Stimulated activated effector memory CD8-positive, alpha-beta T cell treated with anti-CD3 and anti-CD28 coated beads, Interleukin-12 subunit alpha, Interleukin-12 subunit beta, amount 100 ng/mL, for 72 hours (primary cell): ENCODE measurements around the gene CMSS1.

Source experiments
- ATAC-seq: fragments of 150-1000 bp; cut with Tn5 transposase; 2 replicates; pipeline ENCODE4 v1.10.0; 2021
- DNase-seq, 2 donors: peaks; one replicate each; pipeline ENCODE4 v3.0.0; 2021 to 2022; ENCODE audit warnings: low spot score in 2 of 2
- H3K27ac Mint-ChIP-seq: one replicate; pipeline ENCODE4 v1.8.0; 2022; ENCODE audit warnings: mild to moderate bottlenecking, mixed read lengths
- H3K36me3 Mint-ChIP-seq: one replicate; pipeline ENCODE4 v1.8.0; 2022; ENCODE audit warnings: mild to moderate bottlenecking, mixed read lengths
- H3K4me1 Mint-ChIP-seq: one replicate; pipeline ENCODE4 v1.8.0; 2022; ENCODE audit warnings: mixed read lengths
- H3K4me3 Mint-ChIP-seq: one replicate; pipeline ENCODE4 v1.8.0; 2022; ENCODE audit warnings: mild to moderate bottlenecking, mixed read lengths
- H3K9me3 Mint-ChIP-seq: one replicate; pipeline ENCODE4 v1.8.0; 2022; ENCODE audit warnings: mixed read lengths

CMSS1 gene

DNA sequence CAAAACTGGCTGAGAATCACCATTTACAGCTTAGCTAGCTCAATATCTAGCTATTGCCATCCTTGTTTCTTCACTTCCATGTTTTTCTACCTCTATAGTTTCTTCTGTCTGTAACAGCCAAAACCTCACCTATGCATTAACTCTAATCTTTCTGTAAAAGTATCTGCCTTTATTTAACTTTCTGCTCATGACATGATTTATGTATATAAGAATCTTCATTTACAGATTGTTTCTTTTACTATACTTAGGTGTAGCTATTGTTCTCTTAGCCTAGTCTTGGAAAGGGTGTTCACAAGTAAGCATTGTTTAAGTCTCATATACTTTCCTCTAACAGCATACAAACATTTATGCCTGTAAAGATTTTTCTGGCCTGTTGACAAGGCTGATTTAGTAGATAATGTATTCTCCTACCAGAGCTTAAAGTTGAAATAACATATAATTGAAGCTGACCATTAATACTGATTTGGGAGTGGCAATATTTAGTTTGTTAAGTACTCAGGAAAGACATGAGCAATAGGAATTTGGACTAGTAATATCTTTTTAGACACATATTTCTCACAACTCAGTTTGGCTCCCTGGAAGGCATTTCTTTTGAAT lies 287.3 kb downstream of the CMSS1 start:
- no peak overlapping the region for H3K4me3 Mint-ChIP-seq
- peaks cover 3% of the 10 kb centered on the region for H3K9me3 Mint-ChIP-seq
- DNase-seq, result no peak
- peak overlapping the region; percentile 76 for H3K27ac Mint-ChIP-seq
- H3K4me1 Mint-ChIP-seq, result peaks cover 27% of the 10 kb centered on the region
- ATAC-seq, result no peak
- no peaks in the 10 kb centered on the region for H3K36me3 Mint-ChIP-seq

- Mint-ChIP-seq H3K27ac (peak overlapping the region; percentile 76), H3K9me3 (peaks cover 3% of the 10 kb centered on the region), H3K4me1 (peaks cover 27% of the 10 kb centered on the region), H3K36me3 (no peaks in the 10 kb centered on the region), H3K4me3 (no peak overlapping the region)
- ATAC-seq (peak; percentile 36), DNase-seq (no peak)
Observed at GRCh38 chr3:100105501-100105900, 287.8 kb downstream of the CMSS1 start.

- Mint-ChIP-seq H3K36me3 (no peaks in the 10 kb centered on the region), H3K9me3 (peaks cover 2% of the 10 kb centered on the region), H3K4me3 (no peak overlapping the region), H3K27ac (peak overlapping the region; percentile 76), H3K4me1 (peaks cover 27% of the 10 kb centered on the region)
- DNase-seq, result no peak
- ATAC-seq, result no peak
Observed at GRCh38 chr3:100106094-100106493, 288.4 kb downstream of the CMSS1 start.

DNA sequence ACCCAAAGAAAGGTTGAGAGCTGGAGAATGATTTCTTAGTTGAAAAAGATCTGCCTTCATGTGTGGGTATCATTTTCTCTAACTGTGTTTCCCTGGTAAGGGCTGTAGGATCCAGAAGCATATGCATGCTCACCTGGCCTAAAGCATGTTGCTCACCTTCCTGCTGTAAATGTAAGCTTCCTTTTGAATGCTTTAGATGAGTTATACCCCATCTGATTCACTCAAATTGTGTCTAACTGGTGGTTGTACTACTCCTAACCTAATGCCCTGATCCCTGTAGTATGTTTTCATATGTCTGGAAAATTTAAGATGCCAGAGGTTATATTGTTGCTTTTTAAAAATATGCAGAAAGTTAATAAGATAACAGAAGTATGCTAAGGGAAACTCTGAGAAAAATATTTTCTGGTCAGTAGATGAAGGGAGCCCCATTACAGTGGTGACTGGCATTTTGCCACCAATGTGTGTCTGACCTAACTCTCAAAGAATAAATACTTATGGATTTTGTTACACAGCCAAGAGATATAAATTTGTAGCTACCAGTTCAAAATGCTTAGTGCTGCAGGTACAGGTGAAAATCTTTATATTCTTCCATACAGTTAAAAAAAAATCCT lies 289.0 kb downstream of the CMSS1 start:
- peaks cover 27% of the 10 kb centered on the region for H3K4me1 Mint-ChIP-seq
- H3K27ac Mint-ChIP-seq, result peak overlapping the region; percentile 76
- peak; percentile 42 for ATAC-seq
- no peak overlapping the region for H3K4me3 Mint-ChIP-seq
- H3K36me3 Mint-ChIP-seq, result no peaks in the 10 kb centered on the region
- H3K9me3 Mint-ChIP-seq, result no peaks in the 10 kb centered on the region
- DNase-seq, result no peak

GRCh38 chr3:100107221-100107814 lies 289.7 kb downstream of the CMSS1 start:
- no peak overlapping the region for H3K4me3 Mint-ChIP-seq
- ATAC-seq, result no peak
- no peaks in the 10 kb centered on the region for H3K9me3 Mint-ChIP-seq
- DNase-seq, result no peak
- no peaks in the 10 kb centered on the region for H3K36me3 Mint-ChIP-seq
- H3K27ac Mint-ChIP-seq, result no peak overlapping the region
- H3K4me1 Mint-ChIP-seq, result peaks cover 27% of the 10 kb centered on the region

DNA sequence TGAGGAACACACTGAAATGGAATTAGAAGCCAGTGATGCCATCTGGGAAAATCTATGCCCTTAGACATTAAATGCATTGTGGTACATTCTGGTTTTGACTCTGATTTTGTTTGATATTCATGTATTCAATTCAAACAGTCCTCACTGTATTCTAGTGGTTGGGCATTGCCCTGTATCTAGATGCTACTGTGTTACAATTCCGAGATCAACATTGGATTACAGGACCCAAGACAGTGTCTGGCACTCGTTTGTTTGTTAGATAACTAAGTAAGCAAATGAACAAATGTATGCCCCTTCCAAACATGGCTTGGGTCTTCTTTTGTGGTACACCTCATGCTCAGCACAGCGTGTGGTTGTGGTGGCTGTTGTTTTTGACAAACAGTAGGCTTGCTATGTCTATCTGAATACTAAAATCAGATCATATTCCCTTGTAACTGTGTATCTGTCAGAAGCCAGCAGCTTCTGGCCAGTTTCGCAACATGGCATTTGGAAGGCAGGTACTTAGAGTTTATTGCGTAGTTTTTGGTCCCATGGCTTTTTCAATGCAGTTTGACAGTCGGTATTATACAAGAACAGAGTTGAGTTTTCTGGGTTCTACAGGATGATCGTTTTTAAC lies 290.9 kb downstream of the CMSS1 start:
- ATAC-seq (no peak), DNase-seq (no peak)
- Mint-ChIP-seq H3K36me3 (no peaks in the 10 kb centered on the region), H3K4me1 (peaks cover 27% of the 10 kb centered on the region), H3K27ac (no peak overlapping the region), H3K9me3 (no peaks in the 10 kb centered on the region), H3K4me3 (no peak overlapping the region)

- H3K9me3 Mint-ChIP-seq, result no peaks in the 10 kb centered on the region
- H3K4me3 Mint-ChIP-seq, result no peak overlapping the region
- H3K4me1 Mint-ChIP-seq, result peaks cover 17% of the 10 kb centered on the region
- DNase-seq (no peak), ATAC-seq (no peak)
- no peaks in the 10 kb centered on the region for H3K36me3 Mint-ChIP-seq
- H3K27ac Mint-ChIP-seq, result no peak overlapping the region
Observed at GRCh38 chr3:100110162-100110561, 292.5 kb downstream of the CMSS1 start.

DNA sequence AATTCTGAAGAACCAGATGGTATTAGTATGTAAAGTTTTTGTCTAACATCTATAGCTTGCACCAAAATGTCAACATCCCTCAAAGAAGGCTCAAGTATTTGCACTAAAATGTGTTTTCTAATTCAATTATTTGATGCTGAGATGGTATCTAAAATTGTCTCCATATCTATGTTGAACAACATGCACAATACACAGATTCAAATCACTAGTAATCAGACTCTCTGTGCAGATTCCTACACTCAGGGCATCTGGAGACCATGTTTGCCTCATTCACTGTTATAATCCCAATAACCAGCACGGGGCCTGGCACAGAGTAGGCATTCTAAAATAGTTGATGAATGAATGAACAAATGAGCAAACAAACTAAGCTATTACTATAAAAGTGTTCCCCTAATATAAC lies 294.1 kb downstream of the CMSS1 start:
- Mint-ChIP-seq H3K4me3 (no peak overlapping the region), H3K9me3 (no peaks in the 10 kb centered on the region), H3K27ac (no peak overlapping the region), H3K36me3 (no peaks in the 10 kb centered on the region), H3K4me1 (peaks cover 1% of the 10 kb centered on the region)
- no peak for DNase-seq
- no peak for ATAC-seq

DNA sequence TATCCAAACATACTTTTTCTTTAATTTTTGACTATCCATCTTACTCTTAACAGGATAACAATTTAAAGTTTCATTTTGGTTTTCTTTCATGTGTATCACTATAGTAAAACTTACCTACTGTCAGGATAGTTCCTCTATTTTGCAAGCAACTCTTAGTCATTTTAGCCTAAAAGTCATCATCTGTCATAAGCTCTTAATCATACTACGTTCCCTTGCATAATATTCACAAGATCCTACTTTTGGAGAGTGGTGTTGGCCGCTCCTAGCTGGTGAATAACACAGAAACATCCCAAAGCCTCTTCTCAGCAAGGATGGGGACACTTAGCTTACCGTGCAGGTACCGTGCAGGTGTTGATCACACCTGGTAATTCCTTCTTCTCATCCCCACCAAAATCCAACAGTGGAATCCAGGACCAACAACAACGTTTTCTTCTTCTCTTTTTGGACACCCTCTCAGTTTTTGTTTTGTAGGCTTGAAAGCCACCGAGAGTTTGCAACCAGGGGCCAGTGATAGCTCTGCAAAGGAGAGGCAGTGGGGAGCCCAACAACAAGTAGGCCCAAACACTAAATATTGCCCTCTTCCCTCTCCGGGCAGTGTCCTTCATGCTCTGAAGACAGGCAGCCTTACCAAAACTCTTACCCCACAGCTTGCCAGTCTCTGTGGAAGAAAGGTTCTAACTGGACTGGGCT lies 296.2 kb downstream of the CMSS1 start:
- Mint-ChIP-seq H3K4me3 (no peak overlapping the region), H3K27ac (no peak overlapping the region), H3K9me3 (no peaks in the 10 kb centered on the region), H3K36me3 (no peaks in the 10 kb centered on the region), H3K4me1 (no peaks in the 10 kb centered on the region)
- no peak for ATAC-seq
- no peak for DNase-seq

- peak; percentile 26 for ATAC-seq
- Mint-ChIP-seq H3K4me3 (no peak within 1 kb of the TSS), H3K4me1 (no peaks in the 10 kb centered on the region), H3K27ac (no peak within 1 kb of the TSS), H3K9me3 (no peaks in the 10 kb centered on the region), H3K36me3 (no peaks in the 10 kb centered on the region)
- DNase-seq, result no peak
Observed at GRCh38 chr3:100114413-100115030, 296.9 kb downstream of the CMSS1 start, which contains the start of gene FILIP1L. TSS of gene FILIP1L (minus strand) at chr3:100114501.

DNA sequence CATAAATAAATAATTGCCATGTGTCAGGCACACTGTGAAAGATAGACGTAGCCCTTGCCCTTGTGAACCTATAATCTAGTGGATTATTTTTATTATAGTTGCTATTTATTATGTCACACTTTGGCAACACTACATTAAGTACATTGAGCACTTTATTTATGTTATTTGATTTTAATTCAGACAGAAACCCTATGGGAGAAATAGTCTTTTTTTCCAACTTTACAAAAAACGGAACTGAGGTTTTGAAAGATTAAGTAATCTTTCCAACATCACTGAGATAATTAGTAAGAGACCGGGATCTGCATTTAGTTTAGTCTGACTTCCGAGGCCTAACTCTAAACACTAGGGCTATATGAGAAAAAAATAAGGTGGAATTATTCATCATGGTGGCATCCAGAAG lies 299.4 kb downstream of the CMSS1 start:
- Mint-ChIP-seq H3K36me3 (no peaks in the 10 kb centered on the region), H3K9me3 (no peaks in the 10 kb centered on the region), H3K27ac (no peak overlapping the region), H3K4me3 (no peak overlapping the region), H3K4me1 (no peaks in the 10 kb centered on the region)
- no peak for ATAC-seq
- DNase-seq, result no peak

DNA sequence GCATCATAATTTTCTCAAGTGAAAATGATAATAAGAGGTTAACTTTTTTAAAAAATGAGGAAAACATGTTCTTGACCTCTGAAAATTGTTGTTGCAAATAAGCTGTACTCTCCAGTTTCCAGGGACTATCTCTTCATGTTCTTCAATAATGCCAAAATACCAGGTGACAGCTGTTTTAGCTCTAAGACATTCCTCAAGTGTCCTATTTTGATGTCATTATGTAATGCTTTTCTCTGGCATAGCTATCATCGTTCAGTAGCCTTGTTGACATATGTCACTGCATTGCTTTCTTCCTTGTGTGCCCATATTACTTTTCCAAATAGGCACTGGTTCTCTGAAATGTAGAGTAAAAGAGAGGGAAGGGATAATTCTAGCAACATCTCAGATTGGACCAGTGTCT lies 302.4 kb downstream of the CMSS1 start:
- Mint-ChIP-seq H3K4me1 (peaks cover 6% of the 10 kb centered on the region), H3K9me3 (no peaks in the 10 kb centered on the region), H3K36me3 (no peaks in the 10 kb centered on the region), H3K4me3 (no peak overlapping the region), H3K27ac (no peak overlapping the region)
- DNase-seq (no peak), ATAC-seq (no peak)

DNA sequence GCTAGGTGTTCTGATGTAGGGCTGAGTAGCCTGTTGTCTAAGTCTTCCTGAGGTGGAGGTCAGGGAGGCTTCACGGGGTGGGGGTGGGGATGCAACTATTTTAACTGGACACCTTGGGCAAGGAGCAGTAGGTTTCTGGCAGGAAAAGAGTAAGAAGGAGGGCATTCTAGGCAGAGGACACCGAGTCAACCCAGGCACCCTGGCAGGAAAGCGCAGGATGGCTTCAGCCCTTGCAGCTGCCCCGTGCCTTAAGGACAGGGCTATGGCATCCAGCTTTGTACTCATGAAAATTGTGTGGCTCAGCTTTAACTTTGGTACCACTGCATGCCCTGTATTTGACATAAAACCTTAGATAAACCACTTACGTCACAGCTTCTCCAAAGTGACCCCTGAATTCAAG lies 303.0 kb downstream of the CMSS1 start:
- Mint-ChIP-seq H3K9me3 (no peaks in the 10 kb centered on the region), H3K4me1 (peaks cover 6% of the 10 kb centered on the region), H3K36me3 (no peaks in the 10 kb centered on the region), H3K4me3 (no peak overlapping the region), H3K27ac (no peak overlapping the region)
- no peak for ATAC-seq
- DNase-seq, result no peak

DNA sequence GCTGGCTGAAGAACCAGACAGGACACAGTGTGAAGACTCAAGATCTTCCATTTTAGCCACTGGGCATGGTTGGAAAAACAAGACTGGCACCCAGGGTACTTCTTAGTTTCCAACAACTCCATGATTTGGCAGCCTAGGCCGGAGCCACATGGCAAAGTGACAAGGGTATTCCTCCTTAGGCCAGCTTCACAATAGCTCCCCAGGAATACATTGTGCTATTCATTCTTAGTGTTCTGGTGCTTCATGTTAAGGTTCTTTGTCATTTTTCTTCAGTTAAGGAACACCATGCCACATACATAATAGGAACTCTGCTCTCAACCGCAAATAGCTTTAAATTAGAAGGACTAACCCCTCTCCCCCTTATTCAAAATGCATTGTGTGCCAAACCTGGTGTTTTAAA lies 304.7 kb downstream of the CMSS1 start:
- Mint-ChIP-seq H3K4me1 (peaks cover 6% of the 10 kb centered on the region), H3K4me3 (no peak overlapping the region), H3K36me3 (no peaks in the 10 kb centered on the region), H3K9me3 (no peaks in the 10 kb centered on the region), H3K27ac (no peak overlapping the region)
- DNase-seq, result no peak
- ATAC-seq, result no peak

DNA sequence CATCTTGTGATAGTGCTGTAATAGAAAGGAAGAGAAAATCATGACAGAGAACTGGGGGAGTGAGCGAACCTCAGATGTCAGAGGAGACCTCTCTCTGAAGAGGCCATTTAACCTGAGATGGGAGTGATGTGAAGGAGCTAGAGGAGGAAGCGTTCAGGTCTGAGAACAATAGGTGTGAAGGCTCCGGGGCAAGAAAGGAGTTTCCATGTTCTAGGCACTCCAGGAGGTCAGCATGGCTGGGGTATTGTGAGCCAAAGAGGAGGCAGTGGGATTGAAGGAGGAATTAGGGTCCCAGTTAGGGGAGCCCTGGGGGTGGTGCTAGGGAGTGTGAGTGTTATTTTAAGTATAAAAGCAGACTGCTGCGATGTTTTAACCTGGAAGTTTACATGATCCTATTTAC lies 305.4 kb downstream of the CMSS1 start:
- peaks cover 6% of the 10 kb centered on the region for H3K4me1 Mint-ChIP-seq
- DNase-seq, result no peak
- no peak overlapping the region for H3K4me3 Mint-ChIP-seq
- peak overlapping the region; percentile 8 for H3K27ac Mint-ChIP-seq
- H3K36me3 Mint-ChIP-seq, result no peaks in the 10 kb centered on the region
- H3K9me3 Mint-ChIP-seq, result no peaks in the 10 kb centered on the region
- ATAC-seq, result no peak
